ENCODE results near the gene CSNK1G2. TPM values are rescaled to one million over a fixed set of nuclear protein-coding genes. Genes with fewer than 3 reads are reported as not detected.

CSNK1G2 gene
- polyA plus RNA-seq, 1 donor = 45.0 TPM

DNA sequence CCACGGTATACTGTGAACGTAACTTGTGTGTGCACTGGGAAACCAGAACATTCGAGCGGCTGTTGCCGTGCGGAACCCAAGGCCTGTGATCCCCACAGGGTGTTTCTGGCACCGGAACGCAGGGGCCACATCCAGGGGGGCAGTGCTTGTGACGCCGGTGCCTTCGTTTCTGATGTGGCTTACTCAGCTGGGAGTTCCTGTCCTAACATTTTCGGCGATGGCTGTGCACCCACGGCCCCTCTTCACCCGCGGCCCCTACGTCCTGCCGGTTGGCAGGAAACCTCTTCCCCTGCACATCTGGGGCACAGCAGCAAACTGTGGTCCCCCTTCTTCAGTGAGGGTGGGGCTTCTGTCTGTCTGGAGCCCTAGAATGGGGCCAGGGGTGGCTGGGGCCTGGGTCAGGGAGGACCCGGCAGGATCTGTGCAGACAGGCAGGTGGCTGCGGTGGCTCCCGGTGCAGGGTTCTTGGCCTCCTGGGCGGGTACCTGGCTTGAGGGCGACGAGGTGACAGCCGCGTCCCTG is 26.2 kb downstream of the CSNK1G2 start:
- no peak for DNase-seq

DNA sequence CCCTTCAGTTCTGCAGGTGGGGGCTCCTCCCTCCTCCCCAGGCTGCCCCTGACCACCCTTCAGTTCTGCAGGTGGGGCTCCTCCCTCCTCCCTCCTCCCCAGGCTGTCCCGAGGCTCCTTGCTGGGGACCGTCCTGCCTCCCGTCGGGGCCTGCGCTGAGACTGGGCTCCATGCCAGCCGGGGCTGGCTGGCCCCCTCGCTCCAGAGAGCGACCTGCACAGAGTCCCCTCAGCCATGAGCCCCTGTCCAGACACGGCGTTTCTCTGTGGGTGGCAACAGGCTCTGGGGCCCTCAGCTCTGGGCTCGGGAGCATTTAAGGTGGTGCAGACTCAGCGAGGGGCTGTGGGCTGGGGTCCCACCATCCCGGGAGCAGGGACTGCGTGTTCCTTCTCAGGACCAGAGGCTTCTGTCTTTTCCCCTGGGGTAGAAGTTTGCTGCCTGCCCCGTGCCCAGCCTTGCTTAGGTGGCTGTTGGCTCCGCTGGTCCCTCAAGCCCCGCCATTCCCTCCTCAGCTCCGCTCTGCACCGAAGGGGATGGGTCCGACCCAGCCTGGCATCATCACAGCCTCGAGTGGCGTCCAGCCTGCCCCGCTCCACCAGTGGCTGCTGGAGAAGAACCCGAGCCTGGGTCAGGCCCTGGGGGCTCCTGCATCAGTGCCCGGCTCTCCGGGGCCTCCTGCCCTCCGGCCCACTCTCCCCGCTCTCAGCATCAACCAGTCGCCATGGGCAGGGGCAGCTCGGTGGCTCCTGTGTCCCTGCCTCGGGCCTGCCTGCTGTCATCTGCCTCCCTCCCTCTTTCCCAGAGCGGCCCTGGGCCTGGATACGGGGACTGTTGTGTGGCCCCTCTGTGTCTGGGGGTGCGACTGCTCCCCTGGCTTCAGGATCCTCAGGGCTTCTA is 27.6 kb downstream of the CSNK1G2 start:
- DNase-seq = no peak

DNA sequence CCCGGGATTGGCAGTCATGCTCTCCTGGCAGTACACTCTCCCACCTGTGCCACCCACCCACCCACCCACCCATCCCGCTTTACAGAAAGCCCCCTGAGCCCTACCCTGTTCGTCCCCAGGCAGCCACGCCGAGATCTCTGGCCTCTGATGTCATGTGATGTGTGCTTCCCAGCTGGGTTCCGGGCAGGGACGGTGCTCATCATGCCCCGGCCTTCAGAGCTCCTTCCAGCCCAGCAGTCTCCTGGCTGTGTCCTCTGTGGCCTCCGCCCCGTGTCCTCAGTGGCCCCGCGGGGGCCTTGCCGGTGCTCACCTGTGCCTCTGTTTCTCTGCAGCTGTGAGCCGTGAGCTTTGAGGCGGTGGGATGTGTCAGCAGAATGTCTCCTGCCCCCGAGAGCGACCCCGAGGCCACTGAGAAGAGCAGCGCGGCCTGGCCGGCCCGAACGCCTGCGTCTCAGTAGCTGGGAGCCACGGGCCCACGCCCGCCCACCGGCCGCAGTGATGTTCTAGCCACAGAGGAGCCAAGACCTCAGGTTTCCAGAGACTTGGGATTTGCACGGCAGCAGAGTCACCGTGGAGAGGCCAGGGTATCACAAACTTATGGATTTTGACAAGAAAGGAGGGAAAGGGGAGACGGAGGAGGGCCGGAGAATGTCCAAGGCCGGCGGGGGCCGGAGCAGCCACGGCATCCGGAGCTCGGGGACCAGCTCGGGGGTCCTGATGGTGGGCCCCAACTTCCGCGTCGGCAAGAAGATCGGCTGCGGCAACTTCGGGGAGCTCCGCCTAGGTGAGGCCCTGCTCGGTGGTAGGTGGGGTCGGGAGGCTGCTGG is 28.4 kb downstream of the CSNK1G2 start:
- no peak for DNase-seq

DNA sequence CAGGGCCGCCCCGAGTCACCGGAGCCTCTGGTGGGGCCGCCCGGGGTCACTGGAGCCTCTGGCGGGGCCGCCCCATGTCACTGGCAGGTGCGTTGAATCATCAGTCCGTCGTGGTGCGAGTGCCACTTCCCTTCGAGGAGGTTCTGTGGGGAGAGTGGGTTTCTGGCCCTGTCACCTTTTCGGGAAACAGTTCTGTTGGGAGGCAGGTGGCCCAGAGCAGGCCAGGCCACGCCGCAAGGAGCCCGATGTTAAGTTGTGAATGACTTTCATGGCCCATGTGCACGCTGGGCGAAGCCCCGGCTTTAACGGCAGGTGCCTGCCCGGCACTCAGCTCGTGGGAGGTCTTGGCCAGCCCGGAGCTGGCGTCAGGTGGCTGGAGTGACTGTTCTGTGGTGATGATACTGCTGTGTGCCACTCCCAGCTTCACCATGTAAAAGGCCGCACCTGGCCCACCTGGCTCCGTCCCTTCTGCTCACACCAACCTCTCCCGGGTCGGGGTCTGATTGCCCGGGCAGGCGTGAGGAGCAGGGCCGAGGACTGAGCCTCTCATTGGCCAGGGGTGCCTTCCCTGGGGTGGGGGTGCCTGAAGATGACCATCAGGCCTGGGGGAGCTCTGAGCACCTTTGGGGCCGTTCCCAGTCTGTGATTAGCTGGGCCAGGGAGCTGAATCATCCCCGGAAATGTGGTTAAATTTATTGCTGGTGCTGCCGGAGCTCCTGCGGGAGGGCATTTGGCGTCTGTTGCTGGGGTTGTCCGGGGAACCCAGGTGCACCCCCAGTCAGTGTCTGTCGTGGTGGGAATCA is 29.2 kb downstream of the CSNK1G2 start:
- no peak for DNase-seq

DNA sequence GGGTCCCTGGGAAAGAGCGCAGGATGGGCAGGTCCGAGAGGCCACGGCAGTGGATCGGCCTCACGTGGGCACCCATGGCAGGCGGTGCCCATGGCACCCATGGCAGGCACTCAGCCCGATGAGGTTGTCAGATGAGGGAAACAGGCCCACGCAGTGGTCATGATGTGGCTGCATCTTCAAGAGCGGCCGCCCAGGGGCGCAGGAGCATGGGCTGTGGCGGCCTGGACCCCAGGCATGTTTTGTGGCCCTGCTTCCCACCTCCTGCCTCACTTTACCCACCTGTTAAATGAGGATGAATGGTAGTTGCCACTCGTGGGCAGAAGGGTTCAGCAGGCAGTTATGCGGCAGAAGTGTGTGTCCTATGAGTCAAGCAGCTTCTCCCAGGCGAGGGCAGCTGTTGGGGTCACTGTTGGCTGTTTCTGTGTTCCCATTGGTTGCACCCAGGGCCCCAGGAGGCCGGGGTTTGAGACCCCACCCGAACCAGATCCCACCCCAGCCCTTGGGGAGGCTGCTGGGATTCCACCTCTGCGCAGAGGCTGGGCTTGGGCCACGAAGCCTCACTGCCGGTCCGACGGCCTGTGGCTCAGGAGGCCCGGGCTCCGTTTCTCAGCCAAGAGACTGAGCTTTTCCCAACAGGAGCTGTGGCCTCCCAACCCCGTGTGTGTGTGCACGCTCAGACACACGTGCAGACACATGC is 30.0 kb downstream of the CSNK1G2 start:
- DNase-seq = no peak

- no peak for DNase-seq
Measured at GRCh38 chr19:1974381-1975161, 33.6 kb downstream of the CSNK1G2 start.

DNA sequence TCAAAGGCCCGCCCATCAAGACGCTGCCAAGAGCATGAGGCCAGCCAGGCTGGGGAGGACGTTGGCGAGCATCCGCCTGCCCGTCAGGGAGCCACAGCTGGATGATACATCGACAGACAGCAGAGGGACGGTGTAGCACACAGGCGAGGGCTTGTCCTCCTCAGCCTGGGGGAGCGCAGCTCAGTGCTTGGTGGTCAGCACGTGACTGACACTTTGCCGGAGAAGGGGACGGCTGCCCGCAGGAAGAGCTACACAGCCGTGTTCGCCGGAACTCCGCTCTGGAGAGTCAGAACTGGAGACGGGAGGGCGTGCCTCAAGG is 34.1 kb downstream of the CSNK1G2 start:
- no peak for DNase-seq

GRCh38 chr19:1977120-1977519 is 36.1 kb downstream of the CSNK1G2 start:
- no peak for DNase-seq

- DNase-seq = no peak
Measured at GRCh38 chr19:1978346-1978894, 37.4 kb downstream of the CSNK1G2 start.

GRCh38 chr19:1979017-1979416 is 38.0 kb downstream of the CSNK1G2 start:
- DNase-seq = no peak

- DNase-seq = no peak
Measured at GRCh38 chr19:1979642-1980041, 38.7 kb downstream of the CSNK1G2 start.

GRCh38 chr19:1980091-1980808 is 39.3 kb downstream of the CSNK1G2 start:
- no peak for DNase-seq

DNA sequence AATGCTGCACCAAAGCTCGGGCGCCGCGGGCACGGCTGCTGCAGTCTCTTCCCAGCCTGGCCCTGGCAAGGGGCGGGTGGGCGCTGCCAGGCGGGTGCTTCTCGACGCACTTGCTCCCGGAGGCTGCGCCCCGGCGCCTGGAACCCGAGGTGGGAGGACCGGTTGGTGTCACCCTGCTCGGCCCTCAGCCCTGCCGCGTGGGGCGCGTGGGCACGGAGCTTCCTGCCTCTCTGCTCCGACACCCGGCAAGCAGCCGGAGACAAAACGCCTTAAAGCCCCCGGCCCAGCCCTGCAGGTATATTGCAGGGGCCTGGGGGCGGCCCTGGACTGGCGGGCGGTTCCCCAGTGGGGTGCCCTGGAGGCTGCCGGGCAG is 39.8 kb downstream of the CSNK1G2 start:
- no peak for DNase-seq

DNA sequence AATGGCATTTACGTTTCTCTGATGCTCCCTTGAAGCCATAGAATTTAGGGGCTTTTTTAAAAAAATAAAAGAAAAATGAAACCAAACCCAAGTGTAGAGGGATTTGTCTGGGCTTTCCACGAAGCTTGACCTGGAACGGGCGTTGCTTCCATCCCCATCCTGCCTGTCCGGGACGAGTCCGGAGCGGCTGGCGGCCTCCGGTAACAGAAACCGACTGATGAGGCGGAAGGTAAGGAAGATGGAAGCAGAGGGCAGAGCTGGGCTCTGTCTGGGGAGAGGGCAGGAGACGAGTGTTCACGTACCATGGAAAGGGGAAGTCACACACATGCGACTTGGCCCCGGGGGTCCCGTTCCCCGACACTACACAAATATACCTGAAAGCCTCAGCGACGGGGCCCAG is 40.3 kb downstream of the CSNK1G2 start:
- no peak for DNase-seq

GRCh38 chr19:1984357-1984756 is 43.4 kb downstream of the CSNK1G2 start:
- no peak for DNase-seq

GRCh38 chr19:1985588-1986356 is 44.8 kb downstream of the CSNK1G2 start:
- DNase-seq = no peak

GRCh38 chr19:1986357-1987162 is 45.6 kb downstream of the CSNK1G2 start:
- DNase-seq = no peak
